ENCODE measurements around the gene LMAN1.

The LMAN1 gene

DNA sequence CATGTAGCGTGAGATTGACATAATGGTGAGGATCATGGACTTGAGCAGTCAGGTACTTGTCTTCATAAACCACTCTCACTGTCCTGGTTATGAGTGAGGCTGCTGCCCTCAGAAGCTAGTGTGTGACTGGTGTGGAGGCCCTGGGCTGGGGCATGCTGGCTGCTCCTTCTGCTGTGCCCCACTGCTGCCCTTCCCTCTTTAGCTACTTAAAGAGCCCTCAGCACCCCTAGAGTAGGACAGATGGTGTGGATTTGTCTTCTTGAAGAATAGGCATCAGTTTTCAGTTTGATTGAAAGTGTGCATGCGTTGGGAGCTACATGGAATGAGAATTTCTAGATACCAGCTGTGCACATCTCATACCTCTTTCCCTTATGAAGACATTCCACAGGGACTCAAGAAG lies 56.1 kb downstream of the LMAN1 start:
- no peak for DNase-seq (ENCODE audit: low read depth)

- no peak for DNase-seq (ENCODE audit: low read depth)
Observed at GRCh38 chr18:59301929-59302328, 57.1 kb downstream of the LMAN1 start.

DNA sequence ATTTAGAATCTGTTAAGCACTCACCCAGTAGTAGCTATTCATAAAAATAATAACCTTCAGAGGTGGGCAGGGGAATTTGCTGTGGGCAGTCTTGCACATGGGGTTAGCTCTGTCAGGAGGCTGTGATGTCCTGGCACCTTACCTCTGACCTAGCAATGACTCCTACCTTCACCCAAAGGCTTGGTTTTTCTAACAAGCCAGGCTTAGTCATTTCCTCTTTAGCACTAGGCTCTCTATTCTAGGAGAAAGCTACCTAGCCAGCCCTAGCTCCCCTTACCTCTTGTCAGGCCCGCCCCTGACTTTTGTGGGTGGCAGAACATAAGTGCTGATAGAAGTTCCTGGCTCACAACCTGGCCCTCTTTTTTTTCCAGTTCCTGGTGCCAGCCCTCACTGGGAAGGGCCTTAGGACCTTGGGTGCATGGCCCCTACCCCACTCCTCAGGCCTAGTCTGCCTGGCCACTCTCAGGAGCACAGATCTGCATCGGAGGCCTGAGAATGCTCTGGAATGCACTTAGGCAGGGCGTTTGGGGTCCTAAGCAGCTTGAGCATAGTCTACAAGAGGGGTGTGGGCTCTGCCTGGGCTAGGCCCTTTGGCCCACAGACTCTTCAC lies 58.3 kb downstream of the LMAN1 start:
- DNase-seq (ENCODE audit: low read depth), result no peak

- DNase-seq (ENCODE audit: low read depth), result no peak
Observed at GRCh38 chr18:59298871-59299270, 60.2 kb downstream of the LMAN1 start.

- DNase-seq (ENCODE audit: low read depth), result no peak
Observed at GRCh38 chr18:59293317-59293716, 65.7 kb downstream of the LMAN1 start.

DNA sequence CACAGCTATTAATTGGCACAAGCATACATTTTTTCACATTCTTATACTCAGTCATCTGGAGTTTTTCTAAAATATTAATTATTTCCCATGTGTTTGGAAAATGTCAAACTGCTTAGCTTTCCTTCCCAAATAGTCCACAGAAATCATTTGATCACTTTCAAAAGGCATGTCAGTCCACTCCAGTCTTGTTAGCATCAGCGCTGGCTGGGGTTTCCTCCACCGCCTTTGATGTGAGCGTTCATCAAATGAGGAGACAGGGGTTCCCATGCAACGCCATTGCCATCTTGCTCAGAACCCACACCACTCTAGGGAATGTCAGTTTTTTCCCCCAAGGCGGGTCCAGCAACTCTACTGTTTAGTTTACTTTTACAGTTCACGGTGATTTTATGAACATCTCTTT lies 72.7 kb downstream of the LMAN1 start:
- DNase-seq (ENCODE audit: low read depth), result no peak

GRCh38 chr18:59282341-59282740 lies 76.7 kb downstream of the LMAN1 start:
- no peak for DNase-seq (ENCODE audit: low read depth)

GRCh38 chr18:59279722-59280121 lies 79.3 kb downstream of the LMAN1 start:
- no peak for DNase-seq (ENCODE audit: low read depth)

DNA sequence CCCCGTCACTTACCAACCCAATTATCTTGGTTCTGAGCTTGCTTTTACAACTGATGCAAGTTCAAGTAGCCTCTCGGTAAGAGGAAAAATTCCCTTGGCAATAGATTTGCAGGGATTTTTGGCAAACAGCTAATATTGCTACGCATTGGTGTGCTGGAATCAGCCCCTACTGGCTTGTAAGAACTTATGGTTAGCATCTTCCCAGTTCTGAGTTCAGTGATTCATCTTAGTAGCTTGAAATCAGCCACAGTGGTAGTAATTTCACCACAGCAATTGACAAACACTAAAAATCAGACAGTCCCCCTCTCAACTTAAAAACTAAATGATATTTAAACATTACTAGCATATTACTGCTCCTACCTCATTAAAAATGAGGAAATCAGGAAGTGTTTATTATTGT lies 79.9 kb downstream of the LMAN1 start:
- no peak for DNase-seq (ENCODE audit: low read depth)

DNA sequence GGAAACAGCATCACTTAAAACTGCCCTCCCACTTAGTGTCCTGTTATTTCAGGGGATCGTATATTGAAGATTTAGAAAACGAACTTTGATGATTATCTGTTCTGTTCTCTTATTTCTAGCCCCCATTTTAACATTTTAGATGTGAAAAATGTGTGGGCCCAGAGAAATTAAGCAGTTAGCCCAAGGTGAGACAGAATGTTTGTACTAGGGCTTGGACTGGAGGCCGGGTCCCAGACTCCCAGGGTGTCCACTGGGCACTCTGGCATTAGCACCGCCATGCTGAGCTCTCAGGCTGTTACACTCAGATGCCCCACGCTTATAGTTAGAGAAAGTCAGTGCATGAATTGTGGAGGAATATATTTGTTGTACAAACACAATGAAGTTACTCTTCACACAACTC lies 80.3 kb downstream of the LMAN1 start:
- no peak for DNase-seq (ENCODE audit: low read depth)

Data from stimulated activated CD8-positive, alpha-beta memory T cell treated with anti-CD3 and anti-CD28 coated beads, Interleukin-12 subunit alpha, Interleukin-12 subunit beta, amount 100 ng/mL, for 4 hours (primary cell).